SK-N-MC (cell line): Measurements from ENCODE around the gene SULF2.

ENCODE experiments used
- EZH2 ChIP-seq: fragments of 200-600 bp; sonication (generic); IDR thresholded peaks from one replicate; pipeline ENCODE4 v1.6.1; 2017; ENCODE audit warnings: antibody characterized with exemption
- FOXP2 ChIP-seq: optimal IDR thresholded peaks from 2 replicates; pipeline ENCODE3; 2011; ENCODE audit warnings: mild to moderate bottlenecking, moderate library complexity; ENCODE audit not compliant: insufficient read depth; ENCODE audit errors: extremely low read length, control extremely low read depth
- POLR2AphosphoS5 ChIP-seq: IDR thresholded peaks from 2 replicates; pipeline ENCODE4 v1.6.1; 2012; ENCODE audit warnings: mild to moderate bottlenecking, low read depth, low read length, borderline replicate concordance

GRCh38 chr20:47758517-47759450 lies 26.5 kb downstream of the SULF2 start:
- TF ChIP-seq POLR2AphosphoS5 (no peak), EZH2 (no peak), FOXP2 (no peak)
